HG03097 (cell line): Measurements from ENCODE around the gene POU2AF3.
"Not testable (repeated sequence)": the region's sequence is repeated elsewhere in the genome, so short reads cannot be mapped to it uniquely, and the experiment has no call there.

ENCODE experiments used
- ATAC-seq: cut with Tn5 transposase; IDR thresholded peaks from one replicate; pipeline ENCODE4 v1.9.1; 2021; ENCODE audit not compliant: unreplicated experiment, low FRiP score

The POU2AF3 gene, protein sequence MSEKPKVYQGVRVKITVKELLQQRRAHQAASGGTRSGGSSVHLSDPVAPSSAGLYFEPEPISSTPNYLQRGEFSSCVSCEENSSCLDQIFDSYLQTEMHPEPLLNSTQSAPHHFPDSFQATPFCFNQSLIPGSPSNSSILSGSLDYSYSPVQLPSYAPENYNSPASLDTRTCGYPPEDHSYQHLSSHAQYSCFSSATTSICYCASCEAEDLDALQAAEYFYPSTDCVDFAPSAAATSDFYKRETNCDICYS

DNA sequence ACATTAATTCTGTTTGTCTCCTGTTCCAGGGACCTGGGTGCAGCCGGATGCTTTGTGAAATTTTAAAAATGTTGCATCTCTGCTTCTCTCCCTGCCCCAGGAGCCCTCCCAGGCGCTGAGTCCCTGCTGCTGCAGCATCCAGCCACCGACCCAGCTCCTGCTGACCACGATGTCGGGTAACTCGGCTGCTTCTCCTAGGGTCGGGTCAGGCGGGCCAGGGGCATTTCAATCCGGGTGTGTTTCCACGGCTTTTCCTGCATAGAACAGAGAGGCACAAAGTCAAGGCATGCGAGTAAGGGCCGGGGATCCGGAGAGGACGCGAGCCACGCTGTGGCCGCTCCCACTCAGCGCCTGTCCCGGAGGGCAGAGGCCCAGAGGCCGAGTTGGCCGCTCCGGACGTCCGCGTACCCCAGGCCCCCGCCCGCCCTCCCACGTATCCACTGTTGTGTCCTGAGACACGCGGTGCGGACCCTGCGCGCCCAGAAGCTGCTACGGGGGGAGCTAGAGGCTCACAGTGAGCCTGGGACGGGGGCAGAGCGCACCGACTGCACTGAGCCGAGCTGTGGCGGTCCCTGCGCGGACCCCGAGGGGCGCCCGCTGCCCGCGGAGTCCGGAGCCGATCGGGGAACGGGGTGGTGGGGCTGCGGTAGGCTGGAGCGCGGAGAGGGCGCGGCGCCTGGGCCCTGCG lies at the start of gene POU2AF3:
POU2AF3 (plus strand) TSS at position 134 of the 688 bp plus-strand sequence; CDS start at position 170, 36 bp downstream.
- ATAC-seq, result no peak

- ATAC-seq, result no peak
Measured at GRCh38 chr11:111250936-111251335, 47.4 kb upstream of the POU2AF3 start.

GRCh38 chr11:111253131-111253530 lies 45.2 kb upstream of the POU2AF3 start:
- no peak for ATAC-seq

- no peak for ATAC-seq
Measured at GRCh38 chr11:111253630-111254029, 44.7 kb upstream of the POU2AF3 start.

GRCh38 chr11:111258046-111258445 lies 40.3 kb upstream of the POU2AF3 start:
- no peak for ATAC-seq

DNA sequence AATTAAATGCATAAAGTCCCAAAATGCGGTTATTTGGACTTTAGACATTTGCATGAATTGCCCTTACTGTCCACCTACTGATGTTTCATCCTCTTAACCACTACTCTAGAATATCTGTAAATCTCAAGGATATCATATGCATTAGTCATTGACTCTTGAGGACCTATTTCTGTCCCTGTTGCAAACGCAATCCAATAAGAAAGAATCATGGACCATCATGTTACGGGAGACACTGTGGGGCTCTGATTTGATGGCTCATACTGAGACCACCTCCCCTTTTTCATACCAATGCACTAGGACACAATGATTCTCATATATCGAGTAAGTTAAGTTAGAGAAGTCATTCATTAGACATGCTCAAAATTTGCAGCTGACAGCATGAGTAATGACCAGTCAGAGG lies 38.5 kb upstream of the POU2AF3 start:
- ATAC-seq, result no peak

GRCh38 chr11:111260811-111261210 lies 37.5 kb upstream of the POU2AF3 start:
- ATAC-seq, result no peak

DNA sequence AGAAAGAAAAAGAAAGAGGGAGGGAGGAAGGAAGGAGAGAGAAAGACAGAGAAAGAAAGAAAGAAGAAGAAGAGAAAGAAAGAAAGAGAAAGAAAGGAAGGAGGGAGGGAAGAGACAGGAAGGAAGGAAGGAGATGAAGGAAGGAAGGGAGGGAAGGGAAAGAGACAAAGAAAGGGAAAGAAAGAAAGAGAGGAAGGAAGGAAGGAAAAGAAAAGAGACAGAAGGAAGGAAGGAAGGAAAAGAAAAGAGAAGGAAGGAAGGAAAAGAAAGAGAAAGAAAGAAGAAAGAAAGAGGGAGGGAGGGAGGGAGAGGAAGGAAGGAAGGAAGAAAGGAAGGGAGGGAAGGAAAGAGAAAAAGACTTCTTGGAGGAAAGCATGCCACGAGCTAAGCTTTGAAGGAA lies 33.7 kb upstream of the POU2AF3 start:
- no peak for ATAC-seq

DNA sequence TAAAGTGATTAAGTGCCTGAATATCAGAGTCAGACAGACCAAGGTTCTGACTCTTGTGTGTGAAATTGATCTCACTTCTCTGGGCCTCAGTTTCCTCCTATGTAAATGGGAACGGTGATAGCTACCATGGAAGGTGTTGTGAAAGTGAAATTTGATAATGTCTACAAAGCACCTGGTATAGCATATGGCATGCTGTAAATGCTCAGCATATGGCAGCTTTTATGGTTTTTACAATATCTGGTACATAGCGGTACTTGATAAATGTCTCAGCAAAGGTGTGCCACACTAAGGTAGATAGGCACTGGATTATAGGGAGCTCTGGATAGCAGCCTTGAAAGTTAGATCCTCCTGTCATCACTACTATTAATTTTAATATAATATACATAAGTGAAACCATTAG lies 32.9 kb upstream of the POU2AF3 start:
- ATAC-seq, result no peak

- not testable (repeated sequence) for ATAC-seq
Measured at GRCh38 chr11:111268303-111268702, 30.0 kb upstream of the POU2AF3 start.

DNA sequence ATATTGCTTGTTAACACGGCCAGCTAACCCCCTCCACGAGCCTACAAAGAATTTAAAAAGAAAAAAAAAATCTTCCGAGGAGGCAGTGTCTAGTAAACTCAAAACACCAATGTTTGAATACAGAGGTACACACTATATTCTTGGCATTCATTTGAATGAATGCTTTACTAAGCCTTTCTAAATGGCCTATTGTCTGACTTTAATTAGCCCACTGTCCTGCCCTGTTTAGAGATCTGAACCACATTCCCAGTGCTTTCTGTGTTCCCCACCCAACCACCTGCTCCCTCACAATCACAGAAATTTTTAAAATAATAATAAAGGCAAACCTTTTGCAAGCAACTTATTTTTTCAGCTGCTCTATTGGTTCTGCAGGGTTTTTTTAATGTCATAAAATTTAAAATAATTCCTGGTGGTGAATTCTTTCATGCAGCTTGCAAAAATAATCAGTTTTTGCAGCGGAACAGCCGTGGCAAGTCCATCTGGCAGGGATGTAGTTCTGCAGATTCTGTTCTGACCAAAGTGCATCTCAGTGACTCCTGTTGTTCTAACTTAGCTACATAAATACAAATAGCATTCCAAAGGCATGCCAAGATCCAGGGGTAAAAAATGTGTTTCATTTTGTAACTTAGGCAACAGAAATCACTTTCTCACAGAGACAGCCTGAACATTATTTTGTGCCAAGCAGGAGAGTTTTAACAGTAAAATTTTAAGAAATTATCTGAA lies 29.0 kb upstream of the POU2AF3 start:
- ATAC-seq, result no peak

DNA sequence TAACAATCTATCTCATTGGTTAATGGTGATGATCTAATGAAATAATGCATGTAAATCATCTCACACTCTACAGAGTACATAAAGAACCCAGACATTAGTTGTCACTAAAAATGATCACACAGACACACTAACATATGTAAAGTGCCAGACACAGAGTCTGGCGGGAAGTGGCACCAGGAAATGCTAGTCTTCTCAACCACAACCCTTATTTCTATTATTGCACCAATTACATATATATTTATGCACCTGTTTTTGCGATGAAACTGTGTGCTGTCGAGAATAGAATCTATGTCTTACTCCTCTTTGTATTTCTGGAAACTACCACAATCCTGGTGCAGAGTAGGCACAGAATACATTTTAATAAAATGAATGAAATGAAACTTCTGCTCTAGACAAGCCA lies 25.9 kb upstream of the POU2AF3 start:
- no peak for ATAC-seq

DNA sequence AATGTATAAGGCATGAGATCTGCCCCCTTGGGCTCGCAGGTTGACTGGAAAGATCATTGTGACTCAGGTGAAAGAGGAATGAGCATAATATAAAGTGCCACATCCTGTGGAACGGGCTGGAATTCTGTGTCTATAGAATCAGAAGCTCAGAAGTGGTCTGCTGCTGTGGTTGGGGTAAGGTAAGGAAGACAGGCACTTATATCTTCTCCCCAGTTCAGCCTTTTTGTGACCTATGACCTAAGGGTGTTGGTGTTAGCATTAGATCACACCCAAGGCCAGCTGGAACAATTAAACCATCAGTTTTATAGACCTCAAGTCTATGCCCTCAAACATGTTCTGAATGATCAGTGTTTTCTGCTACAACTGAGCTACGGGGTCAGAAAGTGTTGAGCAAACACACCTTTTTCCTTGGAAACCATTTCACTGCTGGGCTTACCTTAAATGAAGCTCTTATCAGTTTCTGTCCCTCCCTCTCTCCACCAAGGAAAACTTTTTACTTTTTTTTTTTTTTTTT lies 15.7 kb upstream of the POU2AF3 start:
- ATAC-seq, result no peak

DNA sequence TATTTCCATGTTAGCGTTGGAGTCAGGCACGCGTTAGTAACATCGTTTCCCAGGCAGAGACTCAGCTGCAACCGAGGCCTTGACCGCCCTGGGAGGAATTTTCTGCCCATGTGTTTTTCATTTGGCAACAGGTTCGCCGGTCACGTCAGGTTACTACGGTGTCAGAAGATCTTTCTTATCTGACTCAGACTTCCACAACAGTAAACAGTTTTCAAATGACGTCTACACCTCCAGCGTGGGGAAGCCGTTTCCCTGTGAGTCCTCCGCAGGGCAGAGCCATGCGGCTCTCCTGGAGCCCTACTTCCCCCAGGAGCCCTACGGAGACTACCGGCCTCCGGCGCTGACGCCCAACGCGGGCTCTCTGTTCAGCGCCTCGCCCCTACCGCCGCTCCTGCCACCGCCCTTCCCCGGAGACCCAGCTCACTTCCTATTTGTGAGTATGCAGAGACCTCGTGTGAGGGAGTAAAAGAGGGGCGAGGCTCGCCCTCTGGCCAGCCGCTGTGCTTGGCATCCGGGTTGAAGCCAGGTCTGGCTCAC lies 14.3 kb upstream of the POU2AF3 start:
- ATAC-seq, result no peak

- no peak for ATAC-seq
Measured at GRCh38 chr11:111285189-111286091, 12.9 kb upstream of the POU2AF3 start.

DNA sequence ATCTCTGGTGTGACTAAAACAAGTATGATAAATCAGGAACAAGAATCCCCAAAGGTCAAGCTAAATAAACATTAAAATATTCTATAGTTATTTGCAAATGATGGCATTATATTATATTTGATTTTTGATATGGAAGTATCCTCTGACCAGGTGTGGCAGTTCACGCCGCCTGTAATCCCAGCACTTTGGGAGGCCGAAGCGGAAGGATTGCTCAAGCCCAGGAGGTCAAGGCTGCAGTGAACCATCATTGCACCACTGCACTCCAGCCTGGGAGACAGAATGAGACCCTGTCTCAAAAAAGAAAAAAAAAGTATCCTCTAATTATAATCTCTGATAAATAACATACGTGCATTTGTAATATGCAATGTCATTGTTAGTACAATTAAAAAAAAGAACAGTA lies 6.6 kb upstream of the POU2AF3 start:
- ATAC-seq, result no peak

DNA sequence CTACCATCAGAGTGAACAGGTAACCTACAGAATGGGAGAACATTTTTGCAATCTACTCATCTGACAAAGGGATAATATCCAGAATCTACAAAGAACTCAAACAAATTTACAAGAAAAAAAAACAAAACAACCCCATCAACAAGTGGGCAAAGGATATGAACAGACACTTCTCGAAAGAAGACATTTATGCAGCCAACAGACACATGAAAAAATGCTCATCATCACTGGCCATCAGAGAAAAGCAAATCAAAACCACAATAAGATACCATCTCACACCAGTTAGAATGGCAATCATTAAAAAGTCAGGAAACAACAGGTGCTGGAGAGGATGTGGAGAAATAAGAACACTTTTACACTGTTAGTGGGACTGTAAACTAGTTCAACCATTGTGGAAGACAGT lies 5.9 kb upstream of the POU2AF3 start:
- not testable (repeated sequence) for ATAC-seq

DNA sequence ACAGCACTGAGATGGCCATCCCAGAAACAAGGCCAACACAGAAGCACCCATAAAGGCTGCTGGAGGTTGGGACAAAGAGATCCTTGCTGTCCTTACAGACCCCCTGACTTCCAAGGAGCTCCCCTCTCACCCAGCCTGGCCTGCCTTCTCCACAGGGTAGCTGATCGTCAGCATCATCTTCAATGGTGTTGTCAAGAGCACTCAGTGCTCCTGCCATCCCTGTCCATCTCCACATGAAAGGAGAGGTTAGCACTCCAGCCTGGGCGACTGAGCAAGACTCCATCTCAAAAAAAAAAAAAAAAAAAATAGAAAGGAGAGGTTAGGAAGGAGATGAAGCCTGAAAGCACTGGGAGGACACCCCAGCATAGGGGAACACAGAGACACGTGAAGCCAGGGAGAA lies 2.1 kb upstream of the POU2AF3 start:
- ATAC-seq, result no peak

- no peak for ATAC-seq
Measured at GRCh38 chr11:111297696-111298095, 650 bp upstream of the POU2AF3 start.
